Midbrain (tissue), 1 donor: ENCODE results near the gene CAMTA1.
"Not testable (repeated sequence)": the region's sequence is repeated elsewhere in the genome, so short reads cannot be mapped to it uniquely, and the experiment has no call there.

Source experiments
- DNase-seq: peaks from one replicate; lab custom pipeline; 2025; lab: John Stamatoyannopoulos, UW

The CAMTA1 gene

GRCh38 chr1:6810146-6810734, 25.0 kb downstream of the CAMTA1 start:
- DNase-seq, result not testable (repeated sequence)

GRCh38 chr1:6811583-6811982, 26.3 kb downstream of the CAMTA1 start:
- DNase-seq, result no peak

GRCh38 chr1:6813165-6813564, 27.9 kb downstream of the CAMTA1 start:
- DNase-seq, result no peak

DNA sequence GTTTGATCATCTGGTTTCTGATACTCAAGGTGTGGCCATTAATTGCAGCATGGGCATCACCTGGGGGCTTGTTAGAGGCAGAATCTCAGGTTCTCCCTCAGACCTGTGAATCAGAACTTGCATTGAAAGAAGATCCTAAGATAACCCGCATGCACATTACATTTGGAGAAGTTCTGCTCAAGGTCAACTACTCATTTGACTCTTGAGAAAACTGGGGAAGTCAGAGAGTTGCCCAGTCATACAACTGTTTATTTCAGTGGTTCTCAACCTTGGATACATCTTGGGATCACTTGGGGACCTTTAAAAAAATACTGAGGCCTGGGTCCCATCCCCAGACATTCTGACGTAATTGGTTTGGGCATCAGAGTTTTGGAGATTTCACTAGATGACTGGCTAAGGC, 30.5 kb downstream of the CAMTA1 start:
- DNase-seq, result no peak

DNA sequence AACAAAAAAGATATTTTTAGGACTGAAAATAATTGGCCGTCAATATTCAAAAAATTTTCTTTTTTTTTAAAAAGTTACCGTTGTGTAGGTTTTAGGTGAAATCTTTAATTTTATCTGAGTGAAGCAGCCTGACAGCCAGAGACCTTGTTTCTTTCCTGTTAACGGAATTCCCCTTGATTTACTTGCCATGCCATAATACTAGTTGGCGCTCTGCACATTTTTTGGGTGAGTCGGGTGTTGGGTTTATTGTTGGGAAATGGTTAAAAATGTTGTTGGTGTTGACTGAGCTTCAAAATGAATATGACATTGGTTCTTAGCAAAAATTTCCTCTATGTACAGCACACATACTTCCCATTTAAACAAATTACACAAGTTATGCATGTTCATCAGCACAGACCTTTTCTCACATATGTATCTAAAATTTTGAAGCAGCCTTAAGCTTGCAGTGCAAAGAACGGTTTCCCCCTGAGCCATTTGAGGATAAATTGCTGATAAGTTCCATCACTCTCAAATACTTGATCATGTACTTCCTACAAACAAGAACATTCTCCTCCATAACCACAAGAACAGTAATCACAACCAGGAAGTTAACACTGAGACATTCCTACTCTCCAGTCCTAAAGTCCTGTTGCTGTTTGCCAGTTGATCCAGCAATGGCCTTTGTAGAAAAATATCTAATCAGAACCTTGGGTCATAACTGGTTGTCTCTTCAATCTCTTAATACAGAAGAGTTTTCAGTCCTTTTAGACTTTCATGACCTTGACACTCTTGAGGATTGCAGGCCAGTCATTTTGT, 34.2 kb downstream of the CAMTA1 start:
- DNase-seq, result no peak

DNA sequence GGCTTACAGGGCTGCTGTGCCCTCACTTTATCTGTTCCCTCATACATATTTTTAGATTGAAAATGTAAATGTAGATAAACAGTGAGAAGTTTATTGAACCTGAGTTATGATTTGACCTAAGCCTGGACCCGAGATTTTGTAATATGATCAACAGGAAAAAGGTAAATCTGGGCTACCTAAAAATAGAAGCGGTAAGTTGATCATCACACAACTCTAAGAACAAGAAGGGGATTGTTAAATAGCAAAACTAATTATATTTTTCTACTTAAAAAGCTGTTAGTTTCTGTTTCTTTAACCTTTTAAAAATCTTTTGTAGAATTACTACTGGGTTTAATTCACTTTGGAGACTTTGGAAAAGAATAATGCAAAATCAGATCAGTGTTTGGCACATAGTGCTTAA, 35.6 kb downstream of the CAMTA1 start:
- DNase-seq, result no peak

- no peak for DNase-seq
Measured at GRCh38 chr1:6822530-6823359, 37.5 kb downstream of the CAMTA1 start.

DNA sequence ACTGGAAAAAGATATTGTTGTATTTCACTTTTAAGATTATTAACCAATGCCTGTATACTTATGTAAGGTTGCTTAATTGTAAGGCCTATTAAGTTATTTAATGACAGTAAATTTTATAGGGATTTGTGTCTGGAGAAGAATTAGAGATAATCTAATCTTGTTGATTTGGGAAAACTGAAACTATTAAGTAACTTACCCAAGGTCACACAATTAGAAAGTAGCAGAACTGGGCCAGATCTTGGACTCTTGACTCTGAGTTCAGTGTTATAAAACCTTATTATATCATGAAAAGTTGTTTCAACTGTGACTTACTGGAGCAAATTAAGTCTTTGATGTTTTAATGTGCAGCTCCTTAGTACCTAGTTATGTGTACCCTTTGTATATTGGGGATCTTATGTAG, 38.5 kb downstream of the CAMTA1 start:
- DNase-seq, result no peak

- no peak for DNase-seq
Measured at GRCh38 chr1:6824665-6825368, 39.6 kb downstream of the CAMTA1 start.

GRCh38 chr1:6825828-6826227, 40.6 kb downstream of the CAMTA1 start:
- DNase-seq, result no peak

- DNase-seq, result no peak
Measured at GRCh38 chr1:6827079-6827478, 41.8 kb downstream of the CAMTA1 start.

DNA sequence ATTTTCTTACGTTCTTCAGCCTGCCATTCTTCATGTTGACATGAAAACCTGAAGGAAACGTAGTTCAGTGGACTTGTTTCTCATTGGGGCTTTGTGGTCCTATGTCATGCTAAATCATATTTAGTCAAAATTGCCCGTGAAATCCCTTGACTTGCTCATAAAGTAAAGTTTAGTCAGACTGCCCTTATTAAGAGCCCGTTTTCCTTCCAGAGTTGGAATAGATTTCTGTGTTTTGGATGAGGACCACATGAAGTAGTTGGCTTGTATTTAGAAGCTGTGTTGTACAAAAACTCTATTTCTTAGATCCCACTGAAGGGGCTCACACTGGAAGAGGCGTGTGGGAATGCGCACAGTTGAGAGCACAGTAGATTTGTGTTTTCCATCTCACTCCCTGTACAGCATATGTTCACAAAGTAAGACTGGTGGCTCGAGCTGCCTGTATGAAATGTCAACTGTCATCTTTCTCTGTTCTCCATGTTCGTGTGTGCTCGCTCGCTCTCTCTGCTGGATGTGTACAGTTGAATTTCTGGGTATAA, 42.4 kb downstream of the CAMTA1 start:
- DNase-seq, result peak; percentile 23

DNA sequence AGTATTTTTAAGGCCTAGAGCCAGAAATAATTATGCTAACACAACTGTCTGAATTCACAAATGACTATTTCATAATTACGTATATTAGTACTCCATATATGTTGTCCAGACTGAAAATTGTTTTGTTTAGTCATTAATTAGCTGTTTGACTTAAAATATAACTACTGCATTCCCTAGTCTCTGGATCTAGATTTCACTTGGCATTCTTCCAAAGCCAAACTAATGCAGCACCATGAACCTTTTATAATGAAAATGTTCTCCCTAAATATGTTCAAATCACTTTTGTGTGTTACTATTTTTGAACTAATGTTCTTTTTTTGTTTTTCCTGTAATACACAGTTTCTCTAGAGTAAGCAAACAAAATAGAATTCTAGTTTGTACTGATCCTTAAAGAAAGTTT, 46.1 kb downstream of the CAMTA1 start:
- DNase-seq, result no peak

DNA sequence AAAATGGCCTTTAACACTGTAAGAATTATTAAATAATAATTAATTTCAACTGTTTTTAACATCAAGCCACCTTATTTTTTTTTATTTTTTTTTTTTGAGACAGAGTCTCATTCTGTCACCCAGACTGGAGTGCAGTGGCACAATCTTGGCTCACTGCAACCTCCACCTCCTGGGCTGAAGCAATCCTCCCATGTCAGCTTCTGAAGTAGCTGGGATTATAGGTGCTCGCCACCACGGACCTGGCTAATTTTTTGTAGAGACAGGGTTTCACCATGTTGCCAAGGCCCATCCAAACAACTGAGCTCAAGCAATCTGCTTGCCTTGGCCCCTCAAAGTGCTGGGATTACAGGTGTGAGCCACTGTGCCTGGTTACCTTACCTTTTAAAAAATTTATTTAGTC, 46.8 kb downstream of the CAMTA1 start:
- not testable (repeated sequence) for DNase-seq

DNA sequence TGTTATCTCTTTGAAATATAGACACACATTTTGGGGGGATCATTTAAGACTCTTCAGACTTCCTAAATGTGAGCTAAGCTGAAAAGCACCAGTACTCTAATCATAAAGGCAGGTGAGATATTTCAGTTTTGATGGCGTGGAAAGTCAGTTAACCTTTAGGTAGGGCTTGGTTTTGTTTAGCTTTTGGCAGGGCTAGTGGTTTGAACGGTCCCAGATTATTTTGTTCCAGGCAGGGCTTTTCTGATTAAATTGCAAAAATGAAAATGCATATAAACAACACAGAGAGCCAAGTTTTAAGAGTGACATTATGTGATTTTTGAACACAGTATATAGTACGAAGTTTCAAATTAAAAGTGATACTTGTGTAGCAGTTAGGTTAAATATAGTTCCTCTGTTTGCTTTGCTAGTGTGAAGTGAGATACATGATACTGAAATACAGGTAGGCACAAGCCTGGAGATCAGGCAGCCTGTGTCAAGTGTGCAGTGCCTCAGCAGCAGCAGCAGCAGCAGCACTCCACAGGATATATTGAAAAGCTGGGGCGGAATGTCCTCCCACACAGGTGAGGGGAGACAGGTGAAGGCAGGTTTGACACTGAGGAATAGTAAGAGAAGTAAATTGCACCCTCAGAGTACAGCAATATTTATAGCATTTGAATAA, 47.4 kb downstream of the CAMTA1 start:
- DNase-seq, result no peak

DNA sequence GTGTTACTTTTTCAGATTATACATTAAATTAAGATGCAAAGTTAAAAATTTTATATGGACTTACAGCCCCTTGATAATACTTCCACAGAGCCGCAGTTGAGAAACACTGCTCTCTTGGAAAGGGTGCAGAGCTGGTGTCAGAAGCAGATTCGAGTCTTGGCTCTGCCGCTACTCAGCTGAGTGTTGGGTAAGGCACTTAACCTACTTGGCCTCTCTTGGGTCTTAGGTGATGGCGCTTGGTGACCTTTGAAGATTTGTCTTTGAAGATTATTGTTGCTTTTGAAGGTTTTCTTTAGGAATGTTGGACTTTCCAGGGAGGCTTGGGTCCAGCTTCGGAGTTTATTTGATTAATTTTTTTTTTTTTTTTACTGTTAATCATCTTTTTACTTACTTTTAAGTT, 48.5 kb downstream of the CAMTA1 start:
- no peak for DNase-seq

DNA sequence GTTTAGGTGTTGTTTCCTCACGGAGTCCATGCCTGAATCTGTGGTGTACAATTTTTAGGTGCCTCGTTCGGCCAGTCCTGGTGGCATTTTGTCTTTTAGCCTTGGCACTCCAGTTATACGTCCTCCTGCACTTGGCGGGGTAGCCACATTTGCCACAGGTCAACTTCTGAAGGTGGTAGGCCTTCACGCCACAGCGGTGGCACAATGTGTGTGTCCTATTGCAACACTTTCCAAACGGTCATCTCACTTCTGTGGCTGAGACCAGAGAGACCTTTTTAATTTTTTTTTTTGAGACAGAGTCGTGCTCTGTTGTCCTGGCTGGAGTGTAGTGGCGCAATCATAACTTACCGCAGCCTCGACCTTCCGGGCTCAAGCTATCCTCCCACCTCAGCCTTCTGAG, 49.1 kb downstream of the CAMTA1 start:
- DNase-seq, result no peak

DNA sequence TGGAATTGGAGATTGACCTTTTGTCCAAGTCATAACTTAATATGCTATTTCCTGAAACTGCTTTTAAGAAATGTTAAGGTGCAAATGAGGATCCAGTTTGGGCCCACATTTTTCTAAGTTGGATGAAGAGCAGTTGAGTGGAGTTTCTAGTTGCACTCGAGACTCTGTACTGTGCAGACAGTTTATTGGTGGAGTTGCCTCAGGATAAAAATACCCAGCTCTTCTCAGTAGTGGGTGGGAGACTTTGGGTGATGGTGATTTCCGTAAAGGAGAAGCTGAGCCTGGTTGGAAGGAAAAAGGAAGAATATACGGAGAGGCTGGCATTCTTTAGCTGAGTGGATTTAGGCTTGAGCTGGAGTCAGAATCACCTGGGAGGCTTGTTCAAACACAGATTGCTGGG, 49.9 kb downstream of the CAMTA1 start:
- no peak for DNase-seq

DNA sequence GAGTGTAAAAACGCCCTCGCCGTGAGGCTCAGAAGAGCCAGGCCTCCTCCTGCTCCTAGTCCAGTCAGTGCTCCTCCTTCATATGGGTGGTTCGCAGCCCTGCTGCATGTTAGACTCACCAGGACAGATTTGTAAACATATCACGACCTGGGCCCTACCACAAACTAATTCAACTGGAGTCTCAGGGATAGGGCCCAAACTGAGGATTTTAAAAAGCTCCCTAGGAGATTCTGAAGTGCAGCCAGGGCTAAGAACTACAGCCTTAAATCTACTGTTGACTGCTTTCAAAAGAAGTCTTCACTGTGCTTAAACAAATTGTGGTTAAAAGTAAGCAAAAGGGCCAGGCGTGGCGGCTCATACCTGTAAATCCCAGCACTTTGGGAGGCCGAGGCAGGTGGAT, 57.0 kb downstream of the CAMTA1 start:
- DNase-seq, result peak; percentile 21

DNA sequence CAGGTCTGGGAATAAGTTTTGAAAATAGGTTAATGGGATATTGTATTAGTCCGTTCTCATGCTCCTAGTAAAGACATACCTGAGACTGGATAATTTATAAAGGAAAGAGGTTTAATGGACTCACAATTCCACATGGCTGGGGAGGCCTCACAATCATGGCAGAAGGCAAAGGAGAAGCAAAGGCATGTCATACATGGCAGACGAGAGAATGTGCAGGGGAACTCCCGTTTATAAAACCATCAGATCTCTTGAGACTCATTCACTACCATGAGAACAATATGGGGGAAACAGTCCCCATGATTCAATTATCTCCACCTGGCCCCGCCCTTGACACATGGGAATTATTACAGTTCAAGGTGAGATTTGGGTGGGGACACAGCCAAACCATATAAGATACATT, 60.5 kb downstream of the CAMTA1 start:
- not testable (repeated sequence) for DNase-seq

GRCh38 chr1:6848816-6849215, 63.6 kb downstream of the CAMTA1 start:
- DNase-seq, result no peak

GRCh38 chr1:6850537-6850936, 65.3 kb downstream of the CAMTA1 start:
- no peak for DNase-seq
